CD14-positive monocyte (primary cell): ENCODE data around the gene RAB11FIP3. TPM values are rescaled to one million over a fixed set of nuclear protein-coding genes. Genes with fewer than 3 reads are reported as not detected.

Source experiments
- DNase-seq, 3 donors: peaks; one replicate each; pipeline ENCODE4 v3.0.0-alpha.2; 2011 to 2022
- H2AFZ ChIP-seq: 2 replicates; pipeline ENCODE4 v1.6.0; 2012; ENCODE audit warnings: mild to moderate bottlenecking, low read depth, low read length, inconsistent platforms; ENCODE audit not compliant: insufficient read depth, poor library complexity, severe bottlenecking
- H3K27ac ChIP-seq, 2 donors: 1 replicate in 1 of 2; 2 replicates in 1 of 2; pipeline ENCODE4 v1.5.1; 2012 to 2013; ENCODE audit warnings: low read length in 2 of 2, control low read depth in 1 of 2, inconsistent platforms in 1 of 2, low read depth in 1 of 2, mild to moderate bottlenecking in 1 of 2
- H3K27me3 ChIP-seq, 2 donors: one replicate each; pipeline versions ENCODE4 v1.6.0 to v1.6.1; 2011 to 2013; ENCODE audit warnings: low read length in 2 of 2; ENCODE audit not compliant: control insufficient read depth in 2 of 2, insufficient read depth in 2 of 2
- H3K36me3 ChIP-seq, 2 donors: replicated peaks in 1 of 2; 1 replicate in 1 of 2; 2 replicates in 1 of 2; pipeline versions ENCODE4 v1.5.1 to v1.6.1; 2012 to 2013; ENCODE audit warnings: low read length in 2 of 2, control low read depth in 1 of 2, inconsistent platforms in 1 of 2, mild to moderate bottlenecking in 1 of 2; ENCODE audit not compliant: insufficient read depth in 2 of 2, control insufficient read depth in 1 of 2
- H3K4me1 ChIP-seq, 2 donors: 1 replicate in 1 of 2; 2 replicates in 1 of 2; pipeline versions ENCODE4 v1.5.1 to v1.6.1; 2012 to 2013; ENCODE audit warnings: low read length in 2 of 2, control low read depth in 1 of 2, inconsistent platforms in 1 of 2, mild to moderate bottlenecking in 1 of 2, moderate library complexity in 1 of 2; ENCODE audit not compliant: insufficient read depth in 2 of 2, control insufficient read depth in 1 of 2
- H3K4me2 ChIP-seq: replicated peaks from 2 replicates; pipeline ENCODE3; 2012; ENCODE audit warnings: low read length, moderate library complexity, mild to moderate bottlenecking; ENCODE audit not compliant: poor library complexity, severe bottlenecking; ENCODE audit errors: extremely low read depth
- H3K4me3 ChIP-seq, 3 experiments: fragments of 200-600 bp in 1 of 3; sonication (generic) in 1 of 3; replicated peaks in 1 of 3; 1 replicate in 2 of 3; 2 replicates in 1 of 3; pipeline ENCODE4 v1.5.1; 2011 to 2013; ENCODE audit warnings: low read length in 3 of 3, mild to moderate bottlenecking in 3 of 3, control low read depth in 2 of 3, low read depth in 2 of 3, inconsistent platforms in 1 of 3, moderate library complexity in 1 of 3
- H3K79me2 ChIP-seq: 2 replicates; pipeline ENCODE4 v1.6.0; 2012; ENCODE audit warnings: mild to moderate bottlenecking, control low read depth, inconsistent platforms, low read length, moderate library complexity; ENCODE audit not compliant: insufficient read depth
- H3K9ac ChIP-seq: 2 replicates; pipeline ENCODE4 v1.6.0; 2017; ENCODE audit warnings: low read length, mild to moderate bottlenecking; ENCODE audit not compliant: insufficient read depth, poor library complexity, severe bottlenecking
- H3K9me3 ChIP-seq, 2 donors: replicated peaks in 1 of 2; 1 replicate in 1 of 2; 2 replicates in 1 of 2; pipeline versions ENCODE4 v1.5.1 to v1.6.1; 2012 to 2013; ENCODE audit warnings: low read length in 2 of 2, control low read depth in 1 of 2; ENCODE audit not compliant: control insufficient read depth in 1 of 2, insufficient read depth in 1 of 2
- H4K20me1 ChIP-seq: 2 replicates; pipeline ENCODE4 v1.6.0; 2012; ENCODE audit warnings: mild to moderate bottlenecking, low read length, control low read depth, moderate library complexity; ENCODE audit not compliant: insufficient read depth
- H3K27ac Mint-ChIP-seq, 7 donors: one replicate each; pipeline ENCODE4 v1.8.0; 2020; ENCODE audit warnings: mild to moderate bottlenecking in 7 of 7, mixed read lengths in 7 of 7, moderate library complexity in 6 of 7, inconsistent platforms in 2 of 7
- H3K27me3 Mint-ChIP-seq, 3 donors: one replicate each; pipeline ENCODE4 v1.8.0; 2021 to 2022; ENCODE audit warnings: low read depth in 3 of 3, mild to moderate bottlenecking in 3 of 3, mixed read lengths in 3 of 3, moderate library complexity in 3 of 3, inconsistent platforms in 1 of 3
- H3K36me3 Mint-ChIP-seq, 2 donors: one replicate each; pipeline ENCODE4 v1.8.0; 2020; ENCODE audit warnings: mixed read lengths in 2 of 2, inconsistent platforms in 1 of 2, mild to moderate bottlenecking in 1 of 2
- H3K4me1 Mint-ChIP-seq: one replicate; pipeline ENCODE4 v1.8.0; 2020; ENCODE audit warnings: mild to moderate bottlenecking, mixed read lengths
- H3K4me3 Mint-ChIP-seq, 2 donors: one replicate each; pipeline ENCODE4 v1.8.0; 2020; ENCODE audit warnings: mild to moderate bottlenecking in 2 of 2, mixed read lengths in 2 of 2, moderate library complexity in 1 of 2
- H3K9me3 Mint-ChIP-seq, 7 donors: one replicate each; pipeline ENCODE4 v1.8.0; 2020 to 2022; ENCODE audit warnings: mixed read lengths in 7 of 7, mild to moderate bottlenecking in 6 of 7, moderate library complexity in 6 of 7, inconsistent platforms in 2 of 7
- WGBS: methylation state at CpG from one replicate; pipeline ENCODE4 v1.1.5; 2013; ENCODE audit warnings: missing lambda C conversion rate; ENCODE audit not compliant: insufficient coverage; 5-methylcytosine and 5-hydroxymethylcytosine counted together
- intact Hi-C, 2 donors: fragments of 100-400 bp; cut with micrococcal nuclease; formaldehyde crosslinking; loops; one replicate each; pipeline versions ENCODE4 v1.15.0 to v1.15.1; 2023
- polyA plus RNA-seq, 3 donors: library from polyadenylated mRNA; depleted of rRNA in 1 of 3; unstranded in 2 of 3; stranded (reverse) in 1 of 3; fragments of 300-500 nt in 2 of 3; fragments of >200 nt in 1 of 3; fragmentation: Illumina TruSeq in 2 of 3; gene quantifications; 1 replicate in 2 of 3; 2 replicates in 1 of 3; pipeline ENCODE4 v1.2.3, GENCODE V29; 2012 to 2021
- TF ChIP-seq, protein P1 (sequence below): fragments of 200-600 bp; IDR thresholded peaks from one replicate; pipeline ENCODE4 v1.8.0; 2022; ENCODE audit warnings: antibody characterized with exemption, mild to moderate bottlenecking

Gene RAB11FIP3
- polyA plus RNA-seq, 3 donors, result 0.37 to 7.5 (median 0.49) TPM

- no peak overlapping the region for H3K27ac Mint-ChIP-seq
Observed at GRCh38 chr16:503150-504071, 78.0 kb downstream of the RAB11FIP3 start.

GRCh38 chr16:505479-506245 lies 80.2 kb downstream of the RAB11FIP3 start:
- Histone ChIP-seq H3K27ac (no peak overlapping the region), H3K36me3 (no peaks in the 10 kb centered on the region), H3K9me3 (no peaks in the 10 kb centered on the region), H3K79me2 (no peaks in the 10 kb centered on the region), H4K20me1 (no peaks in the 10 kb centered on the region), H2AFZ (no peak overlapping the region), H3K4me1 (no peaks in the 10 kb centered on the region), H3K9ac (no peak overlapping the region), H3K4me3 (no peak overlapping the region), H3K4me2 (no peak overlapping the region), H3K27me3 (no peaks in the 10 kb centered on the region)
- Mint-ChIP-seq H3K27ac (no peak overlapping the region), H3K4me3 (no peak overlapping the region), H3K36me3 (peaks cover 2 to 5% of the 10 kb centered on the region in 2 donors), H3K4me1 (no peaks in the 10 kb centered on the region), H3K27me3 (no peaks in the 10 kb centered on the region), H3K9me3 (peaks cover 0 to 3% (median 0%) of the 10 kb centered on the region in 7 donors)
- TF ChIP-seq, protein P1, sequence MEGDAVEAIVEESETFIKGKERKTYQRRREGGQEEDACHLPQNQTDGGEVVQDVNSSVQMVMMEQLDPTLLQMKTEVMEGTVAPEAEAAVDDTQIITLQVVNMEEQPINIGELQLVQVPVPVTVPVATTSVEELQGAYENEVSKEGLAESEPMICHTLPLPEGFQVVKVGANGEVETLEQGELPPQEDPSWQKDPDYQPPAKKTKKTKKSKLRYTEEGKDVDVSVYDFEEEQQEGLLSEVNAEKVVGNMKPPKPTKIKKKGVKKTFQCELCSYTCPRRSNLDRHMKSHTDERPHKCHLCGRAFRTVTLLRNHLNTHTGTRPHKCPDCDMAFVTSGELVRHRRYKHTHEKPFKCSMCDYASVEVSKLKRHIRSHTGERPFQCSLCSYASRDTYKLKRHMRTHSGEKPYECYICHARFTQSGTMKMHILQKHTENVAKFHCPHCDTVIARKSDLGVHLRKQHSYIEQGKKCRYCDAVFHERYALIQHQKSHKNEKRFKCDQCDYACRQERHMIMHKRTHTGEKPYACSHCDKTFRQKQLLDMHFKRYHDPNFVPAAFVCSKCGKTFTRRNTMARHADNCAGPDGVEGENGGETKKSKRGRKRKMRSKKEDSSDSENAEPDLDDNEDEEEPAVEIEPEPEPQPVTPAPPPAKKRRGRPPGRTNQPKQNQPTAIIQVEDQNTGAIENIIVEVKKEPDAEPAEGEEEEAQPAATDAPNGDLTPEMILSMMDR, result no peak
- 95% methylated on average over 32 of the region's 33 CpGs for WGBS
- intact Hi-C loops, result no loop called here
- DNase-seq, result no peak

More at GRCh38 chr16:503150-504071, 78.0 kb downstream of the RAB11FIP3 start:
- no peaks in the 10 kb centered on the region for H3K79me2 ChIP-seq
- no peaks in the 10 kb centered on the region for H3K4me1 ChIP-seq
- H3K27ac ChIP-seq, result no peak overlapping the region
- no peak overlapping the region for H3K4me2 ChIP-seq
- intact Hi-C loops, result no loop called here
- TF ChIP-seq, protein P1, result no peak
- WGBS, result 92% methylated on average over 16 of the region's 23 CpGs
- no peak overlapping the region for H3K4me3 ChIP-seq
- no peak for DNase-seq
- H2AFZ ChIP-seq, result no peak overlapping the region
- H3K9me3 ChIP-seq, result no peaks in the 10 kb centered on the region
- peaks cover 0 to 2% (median 0%) of the 10 kb centered on the region in 3 donors for H3K27me3 Mint-ChIP-seq
- no peaks in the 10 kb centered on the region for H3K4me1 Mint-ChIP-seq
- no peaks in the 10 kb centered on the region for H3K27me3 ChIP-seq
- no peak overlapping the region for H3K4me3 Mint-ChIP-seq
- no peaks in the 10 kb centered on the region for H3K36me3 ChIP-seq
- H3K9ac ChIP-seq, result no peak overlapping the region
- no peaks in the 10 kb centered on the region for H3K9me3 Mint-ChIP-seq
- no peaks in the 10 kb centered on the region for H4K20me1 ChIP-seq
- peaks cover 2 to 5% of the 10 kb centered on the region in 2 donors for H3K36me3 Mint-ChIP-seq
